Astrocyte (in vitro differentiated cells and primary cell): Measurements from ENCODE around the gene JAKMIP1. TPM values are rescaled to one million over a fixed set of nuclear protein-coding genes. Genes with fewer than 3 reads are reported as not detected.

Source experiments
- DNase-seq: peaks from one replicate; pipeline ENCODE4 v3.0.0-alpha.2; 2010; ENCODE audit warnings: low read depth
- FAIRE-seq: peaks from 2 replicates; lab custom pipeline; 2011; peaks lifted over from hg19 to GRCh38; lab: Jason Lieb, UNC
- H2AFZ ChIP-seq: 2 replicates; pipeline ENCODE4 v1.6.0; 2012; ENCODE audit warnings: low read depth, low read length, inconsistent platforms
- H3K27ac ChIP-seq: 2 replicates; pipeline ENCODE4 v1.5.1; 2011; ENCODE audit warnings: low read depth, low read length, inconsistent platforms
- H3K27me3 ChIP-seq: 2 replicates; pipeline ENCODE4 v1.6.0; 2011; ENCODE audit warnings: low read length, inconsistent platforms; ENCODE audit not compliant: insufficient read depth
- H3K36me3 ChIP-seq: 2 replicates; pipeline ENCODE4 v1.5.1; 2011; ENCODE audit warnings: low read length, inconsistent platforms; ENCODE audit not compliant: insufficient read depth
- H3K4me1 ChIP-seq: 2 replicates; pipeline ENCODE4 v1.5.1; 2011; ENCODE audit warnings: low read length, inconsistent platforms; ENCODE audit not compliant: insufficient read depth
- H3K4me2 ChIP-seq: 2 replicates; pipeline ENCODE4 v1.6.0; 2012; ENCODE audit warnings: low read length, inconsistent platforms
- H3K4me3 ChIP-seq: 2 replicates; pipeline ENCODE4 v1.5.1; 2011; ENCODE audit warnings: low read depth, mild to moderate bottlenecking, low read length, inconsistent platforms; ENCODE audit not compliant: insufficient read depth
- H3K79me2 ChIP-seq: 2 replicates; pipeline ENCODE4 v1.6.0; 2012; ENCODE audit warnings: mild to moderate bottlenecking, low read length, inconsistent platforms; ENCODE audit not compliant: insufficient read depth
- H3K9ac ChIP-seq: 2 replicates; pipeline ENCODE4 v1.6.0; 2012; ENCODE audit warnings: mild to moderate bottlenecking, low read length, inconsistent platforms
- H3K9me3 ChIP-seq: 2 replicates; pipeline ENCODE4 v1.5.1; 2012; ENCODE audit warnings: low read depth, mild to moderate bottlenecking, low read length, inconsistent platforms; ENCODE audit not compliant: insufficient read depth
- H4K20me1 ChIP-seq: 2 replicates; pipeline ENCODE4 v1.6.0; 2012; ENCODE audit warnings: low read length, inconsistent platforms; ENCODE audit not compliant: insufficient read depth
- H3K27ac Mint-ChIP-seq: one replicate; pipeline ENCODE4 v1.8.0; 2021; ENCODE audit warnings: mild to moderate bottlenecking, mixed read lengths; ENCODE audit not compliant: unreplicated experiment
- H3K27me3 Mint-ChIP-seq: one replicate; pipeline ENCODE4 v1.8.0; 2021; ENCODE audit warnings: low read depth, mixed read lengths; ENCODE audit not compliant: unreplicated experiment
- H3K36me3 Mint-ChIP-seq: one replicate; pipeline ENCODE4 v1.8.0; 2021; ENCODE audit warnings: low read depth, mixed read lengths; ENCODE audit not compliant: unreplicated experiment
- H3K4me1 Mint-ChIP-seq: one replicate; pipeline ENCODE4 v1.8.0; 2021; ENCODE audit warnings: low read depth, mixed read lengths; ENCODE audit not compliant: unreplicated experiment
- H3K4me3 Mint-ChIP-seq: one replicate; pipeline ENCODE4 v1.8.0; 2021; ENCODE audit warnings: mild to moderate bottlenecking, moderate library complexity, mixed read lengths; ENCODE audit not compliant: unreplicated experiment
- H3K9me3 Mint-ChIP-seq: one replicate; pipeline ENCODE4 v1.8.0; 2021; ENCODE audit warnings: mild to moderate bottlenecking, mixed read lengths; ENCODE audit not compliant: unreplicated experiment
- CTCF ChIP-seq: IDR thresholded peaks from 2 replicates; pipeline ENCODE4 v1.5.1; 2011; ENCODE audit warnings: low read depth, mild to moderate bottlenecking, inconsistent platforms, low read length, moderate library complexity; ENCODE audit not compliant: insufficient read depth
- EZH2 ChIP-seq: IDR thresholded peaks from 2 replicates; pipeline ENCODE4 v1.6.1; 2012; ENCODE audit warnings: mild to moderate bottlenecking, low read length, inconsistent platforms; ENCODE audit not compliant: insufficient read depth
- total RNA-seq: library from RNA; stranded (reverse); gene quantifications from 2 replicates; pipeline ENCODE4 v1.2.1, GENCODE V29; 2021

The JAKMIP1 gene
- total RNA-seq, 1 donor from 2014 or later = 0.50 TPM

GRCh38 chr4:6235901-6236640 is 35.7 kb upstream of the JAKMIP1 start:
- H3K4me3 ChIP-seq = no peak overlapping the region
- H3K79me2 ChIP-seq = no peaks in the 10 kb centered on the region
- Mint-ChIP-seq H3K27ac (no peak overlapping the region), H3K9me3 (no peaks in the 10 kb centered on the region), H3K27me3 (peaks cover 13% of the 10 kb centered on the region), H3K36me3 (no peaks in the 10 kb centered on the region), H3K4me1 (no peaks in the 10 kb centered on the region), H3K4me3 (no peak overlapping the region)
- H3K27ac ChIP-seq = no peak overlapping the region
- H3K4me1 ChIP-seq = no peaks in the 10 kb centered on the region
- H3K27me3 ChIP-seq = peaks cover 2% of the 10 kb centered on the region
- TF ChIP-seq CTCF = no peak
- no peak for TF ChIP-seq EZH2
- no peak overlapping the region for H2AFZ ChIP-seq
- no peak for DNase-seq
- H3K9me3 ChIP-seq = no peaks in the 10 kb centered on the region
- H3K36me3 ChIP-seq = no peaks in the 10 kb centered on the region
- no peaks in the 10 kb centered on the region for H4K20me1 ChIP-seq
- FAIRE-seq = no peak
- no peak overlapping the region for H3K9ac ChIP-seq
- H3K4me2 ChIP-seq = no peak overlapping the region

- H3K9me3 ChIP-seq = no peaks in the 10 kb centered on the region
- H3K27me3 Mint-ChIP-seq = peaks cover 14% of the 10 kb centered on the region
- H3K4me1 Mint-ChIP-seq = no peaks in the 10 kb centered on the region
- no peaks in the 10 kb centered on the region for H3K4me1 ChIP-seq
- H3K36me3 Mint-ChIP-seq = no peaks in the 10 kb centered on the region
- no peak overlapping the region for H3K4me3 ChIP-seq
- no peak for TF ChIP-seq EZH2
- TF ChIP-seq CTCF = no peak
- no peak for DNase-seq
- H2AFZ ChIP-seq = no peak overlapping the region
- no peak overlapping the region for H3K4me2 ChIP-seq
- no peaks in the 10 kb centered on the region for H3K9me3 Mint-ChIP-seq
- H3K79me2 ChIP-seq = no peaks in the 10 kb centered on the region
- no peak overlapping the region for H3K27ac ChIP-seq
- H3K27me3 ChIP-seq = peaks cover 2% of the 10 kb centered on the region
- H3K36me3 ChIP-seq = no peaks in the 10 kb centered on the region
- H3K9ac ChIP-seq = no peak overlapping the region
- no peak overlapping the region for H3K4me3 Mint-ChIP-seq
- no peak overlapping the region for H3K27ac Mint-ChIP-seq
- H4K20me1 ChIP-seq = no peaks in the 10 kb centered on the region
- no peak for FAIRE-seq
Measured at GRCh38 chr4:6235012-6235411, 34.7 kb upstream of the JAKMIP1 start.

GRCh38 chr4:6233929-6234328 is 33.6 kb upstream of the JAKMIP1 start:
- Mint-ChIP-seq H3K4me3 (no peak overlapping the region), H3K9me3 (no peaks in the 10 kb centered on the region), H3K4me1 (no peaks in the 10 kb centered on the region), H3K36me3 (no peaks in the 10 kb centered on the region), H3K27ac (no peak overlapping the region), H3K27me3 (peaks cover 19% of the 10 kb centered on the region)
- DNase-seq = no peak
- H3K9ac ChIP-seq = no peak overlapping the region
- no peaks in the 10 kb centered on the region for H3K4me1 ChIP-seq
- no peak overlapping the region for H3K4me2 ChIP-seq
- H4K20me1 ChIP-seq = no peaks in the 10 kb centered on the region
- no peak overlapping the region for H3K4me3 ChIP-seq
- no peaks in the 10 kb centered on the region for H3K79me2 ChIP-seq
- TF ChIP-seq EZH2 (no peak), CTCF (no peak)
- no peak for FAIRE-seq
- no peaks in the 10 kb centered on the region for H3K9me3 ChIP-seq
- H3K27ac ChIP-seq = no peak overlapping the region
- H3K36me3 ChIP-seq = no peaks in the 10 kb centered on the region
- H3K27me3 ChIP-seq = peaks cover 2% of the 10 kb centered on the region
- H2AFZ ChIP-seq = no peak overlapping the region
